ENCODE measurements around the gene C5orf34.

DNA sequence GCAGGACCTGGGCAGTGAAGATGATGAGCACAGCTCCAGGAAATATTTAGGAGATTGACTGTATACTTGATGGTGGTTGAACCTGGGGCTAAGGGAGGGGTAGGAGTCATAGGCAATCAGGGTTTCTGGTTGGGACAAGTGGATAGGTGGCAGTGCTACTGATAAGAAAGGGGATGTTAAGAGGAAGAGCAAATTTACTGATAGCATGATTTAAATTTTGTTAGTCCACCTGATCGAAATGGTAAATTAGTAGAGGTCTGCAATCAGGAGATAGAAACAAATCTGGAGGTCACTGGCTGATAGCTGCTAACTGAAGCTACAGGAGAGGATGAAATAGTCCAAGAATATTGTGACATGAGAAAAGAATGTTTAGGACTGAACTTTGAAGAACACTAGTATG is 5.7 kb upstream of the C5orf34 start:
- TF ChIP-seq CTCF (IDR thresholded peaks at IDR 0.05): no peak
- no peak for TF ChIP-seq POLR2A (IDR thresholded peaks at IDR 0.05)
